GM12891 (cell line): ENCODE data around the gene SCRG1.
A peak's percentile ranks its signal among the peaks of the same experiment; 100 is the strongest.

Experiments
- DNase-seq: peaks from one replicate; pipeline ENCODE4 v3.0.0; 2011; ENCODE audit warnings: low spot score; ENCODE audit not compliant: insufficient read length
- FAIRE-seq: peaks from 2 replicates; lab custom pipeline; 2011; peaks lifted over from hg19 to GRCh38; lab: Jason Lieb, UNC
- PAX5 ChIP-seq: IDR thresholded peaks from 2 replicates; pipeline ENCODE4 v1.6.1; 2011; ENCODE audit warnings: low read length, moderate library complexity, mild to moderate bottlenecking; ENCODE audit not compliant: insufficient read depth, severe bottlenecking
- POLR2A ChIP-seq: IDR thresholded peaks from 2 replicates; pipeline ENCODE4 v1.6.1; 2011; ENCODE audit warnings: low read depth, low read length, control low read depth
- POLR2AphosphoS5 ChIP-seq: IDR thresholded peaks from 2 replicates; pipeline ENCODE4 v1.6.1; 2011; ENCODE audit warnings: low read depth, low read length, control low read depth
- POU2F2 ChIP-seq: IDR thresholded peaks from 2 replicates; pipeline ENCODE4 v1.6.1; 2011; ENCODE audit warnings: low read depth, mild to moderate bottlenecking, control low read depth, low read length, moderate library complexity
- SPI1 ChIP-seq: IDR thresholded peaks from 2 replicates; pipeline ENCODE4 v1.6.1; 2011; ENCODE audit warnings: low read depth, low read length, control low read depth
- TAF1 ChIP-seq: IDR thresholded peaks from 2 replicates; pipeline ENCODE4 v1.6.1; 2011; ENCODE audit warnings: low read depth, low read length, control low read depth

SCRG1 gene

GRCh38 chr4:173414456-173414855, 15.5 kb upstream of the SCRG1 start:
- DNase-seq (no peak), FAIRE-seq (no peak)
- TF ChIP-seq TAF1 (no peak), POU2F2 (no peak), SPI1 (no peak), POLR2AphosphoS5 (no peak), PAX5 (no peak), POLR2A (no peak)

GRCh38 chr4:173413036-173413435, 14.1 kb upstream of the SCRG1 start:
- DNase-seq (no peak), FAIRE-seq (no peak)
- TF ChIP-seq TAF1 (no peak), SPI1 (no peak), PAX5 (no peak), POLR2AphosphoS5 (no peak), POU2F2 (no peak)

- DNase-seq (no peak), FAIRE-seq (no peak)
- TF ChIP-seq POLR2A (no peak), POU2F2 (no peak), TAF1 (no peak), PAX5 (no peak), SPI1 (no peak), POLR2AphosphoS5 (no peak)
These were observed 12.3 kb upstream of the SCRG1 start for GRCh38 chr4:173411106-173411693.

- TF ChIP-seq PAX5 (no peak), SPI1 (no peak), TAF1 (no peak), POU2F2 (no peak), POLR2AphosphoS5 (no peak), POLR2A (no peak)
- FAIRE-seq (no peak), DNase-seq (no peak)
These were observed 11.2 kb upstream of the SCRG1 start for GRCh38 chr4:173410079-173410478.

- FAIRE-seq (peak; percentile 28), DNase-seq (no peak)
- TF ChIP-seq PAX5: no peak
- TF ChIP-seq POU2F2: no peak
- TF ChIP-seq POLR2AphosphoS5: no peak
- no peak for TF ChIP-seq SPI1
- no peak for TF ChIP-seq POLR2A
These were observed 7.1 kb upstream of the SCRG1 start for GRCh38 chr4:173405840-173406606.

GRCh38 chr4:173404296-173404865, 5.5 kb upstream of the SCRG1 start:
- DNase-seq: no peak
- FAIRE-seq: no peak
- TF ChIP-seq SPI1 (no peak), TAF1 (no peak), POLR2A (no peak), POU2F2 (no peak), POLR2AphosphoS5 (no peak), PAX5 (no peak)

- DNase-seq: no peak
These were observed 4.1 kb upstream of the SCRG1 start for GRCh38 chr4:173403051-173403450.

GRCh38 chr4:173401063-173401462, 2.1 kb upstream of the SCRG1 start:
- DNase-seq (no peak), FAIRE-seq (no peak)
- TF ChIP-seq SPI1 (no peak), POLR2A (no peak), POLR2AphosphoS5 (no peak), TAF1 (no peak), PAX5 (no peak), POU2F2 (no peak)

More at GRCh38 chr4:173403051-173403450, 4.1 kb upstream of the SCRG1 start:
- no peak for TF ChIP-seq TAF1
- TF ChIP-seq SPI1: no peak
- no peak for TF ChIP-seq PAX5
- TF ChIP-seq POU2F2: no peak
- TF ChIP-seq POLR2A: no peak
- TF ChIP-seq POLR2AphosphoS5: no peak
- FAIRE-seq: no peak

GRCh38 chr4:173398220-173398619, 696 bp downstream of the SCRG1 start:
- no peak for FAIRE-seq
- no peak for TF ChIP-seq PAX5
- TF ChIP-seq TAF1: no peak
- TF ChIP-seq SPI1: no peak
- no peak for TF ChIP-seq POU2F2
- TF ChIP-seq POLR2AphosphoS5: no peak
- TF ChIP-seq POLR2A: no peak
- no peak for DNase-seq

GRCh38 chr4:173397604-173398003, 1.3 kb downstream of the SCRG1 start:
- TF ChIP-seq POLR2AphosphoS5: no peak
- FAIRE-seq: no peak

More at GRCh38 chr4:173397604-173398003, 1.3 kb downstream of the SCRG1 start:
- no peak for DNase-seq
